ENCODE data around the gene PPP6R1. TPM values are rescaled to one million over a fixed set of nuclear protein-coding genes. Genes with fewer than 3 reads are reported as not detected.

PPP6R1 gene
- total and polyA plus RNA-seq, 2 of the 13 experiments (the other 11 are each of a cell fraction or from before 2014, with no cell fraction given): 25.8 to 54.0 TPM

GRCh38 chr19:55258828-55259539 lies at the start of gene PPP6R1 (continued):
- no peak for TF ChIP-seq ZNF577 (CRISPR knock-in tag; IDR thresholded peaks at IDR 0.05; ENCODE audit: borderline replicate concordance, low read depth)
- peak; percentile 66 for TF ChIP-seq DR1 (CRISPR knock-in tag; IDR thresholded peaks at IDR 0.05)
- peak; percentile 93 for TF ChIP-seq ZFY (CRISPR knock-in tag; IDR thresholded peaks at IDR 0.05)
- TF ChIP-seq ZFP36 (IDR thresholded peaks at IDR 0.05; ENCODE audit: borderline replicate concordance, low read depth, low read length, partially characterized antibody): no peak
- TF ChIP-seq ZNF580 (CRISPR knock-in tag; IDR thresholded peaks at IDR 0.05; ENCODE audit: borderline replicate concordance, low read depth): peak; percentile 95; the same call in 1 of the 2 replicates
- peak; percentile 86; the same call in 1 of the 2 replicates for TF ChIP-seq PRDM10 (CRISPR knock-in tag; IDR thresholded peaks at IDR 0.05; ENCODE audit: low read depth)
- TF ChIP-seq ZBTB14 (CRISPR knock-in tag; IDR thresholded peaks at IDR 0.05): peak; percentile 65
- TF ChIP-seq FOXC1 (CRISPR knock-in tag; IDR thresholded peaks at IDR 0.05; ENCODE audit: borderline replicate concordance): peak; percentile 81
- no peak for TF ChIP-seq RFX1 (IDR thresholded peaks at IDR 0.05)
- no peak for TF ChIP-seq SP1 (IDR thresholded peaks at IDR 0.05)
- peak; percentile 64 for TF ChIP-seq SP1 (CRISPR knock-in tag; IDR thresholded peaks at IDR 0.05)
- peak; percentile 82 for TF ChIP-seq ZNF792 (CRISPR knock-in tag; IDR thresholded peaks at IDR 0.05)
- TF ChIP-seq MIER3 (CRISPR knock-in tag; IDR thresholded peaks at IDR 0.05; ENCODE audit: borderline replicate concordance): peak; percentile 89; the same call in 1 of the 2 replicates
- TF ChIP-seq ATM (IDR thresholded peaks at IDR 0.05; ENCODE audit: borderline replicate concordance): no peak
- TF ChIP-seq DBP (CRISPR knock-in tag; IDR thresholded peaks at IDR 0.05; ENCODE audit: not compliant biosample characterization): peak; percentile 23
- no peak for TF ChIP-seq ONECUT2 (CRISPR knock-in tag; IDR thresholded peaks at IDR 0.05)
- no peak; the same call in 1 of the 2 replicates for TF ChIP-seq ZSCAN5A (CRISPR knock-in tag; IDR thresholded peaks at IDR 0.05; ENCODE audit: borderline replicate concordance)
- TF ChIP-seq ZNF75D (CRISPR knock-in tag; IDR thresholded peaks at IDR 0.05; ENCODE audit: borderline replicate concordance): no peak
- TF ChIP-seq ETV5 (CRISPR knock-in tag; IDR thresholded peaks at IDR 0.05; ENCODE audit: borderline replicate concordance): peak; percentile 92
- no peak; the same call in 1 of the 2 replicates for TF ChIP-seq ZNF3 (CRISPR knock-in tag; IDR thresholded peaks at IDR 0.05)
- peak; percentile 22 for TF ChIP-seq ZNF883 (CRISPR knock-in tag; IDR thresholded peaks at IDR 0.05; ENCODE audit: not compliant biosample characterization)
